DND-41 (cell line): ENCODE results near the gene MYL3.

Experiments used
- ATAC-seq: fragments of 200-7000 bp; cut with Tn5 transposase; 3 replicates; pipeline ENCODE4 v1.9.1; 2021; ENCODE audit warnings: low read depth; ENCODE audit not compliant: insufficient read depth
- DNase-seq: peaks from one replicate; pipeline ENCODE4 v3.0.0-alpha.2; 2020
- H2AFZ ChIP-seq: 2 replicates; pipeline ENCODE4 v1.6.0; 2012; ENCODE audit warnings: low read depth, low read length
- H3K27ac ChIP-seq: 2 replicates; pipeline ENCODE4 v1.5.1; 2012; ENCODE audit warnings: low read length, inconsistent platforms
- H3K27me3 ChIP-seq: fragments of 200-600 bp; sonication (generic); 2 replicates; pipeline ENCODE4 v1.6.0; 2012; ENCODE audit warnings: low read length, mild to moderate bottlenecking, inconsistent platforms; ENCODE audit not compliant: insufficient read depth, poor library complexity
- H3K36me3 ChIP-seq: 2 replicates; pipeline ENCODE4 v1.5.1; 2012; ENCODE audit warnings: low read length, inconsistent platforms; ENCODE audit not compliant: insufficient read depth
- H3K4me1 ChIP-seq: 2 replicates; pipeline ENCODE4 v1.5.1; 2012; ENCODE audit warnings: mild to moderate bottlenecking, low read length; ENCODE audit not compliant: insufficient read depth
- H3K4me2 ChIP-seq: 2 replicates; pipeline ENCODE4 v1.6.0; 2012; ENCODE audit warnings: mild to moderate bottlenecking, moderate library complexity, low read length, inconsistent platforms; ENCODE audit not compliant: insufficient read depth
- H3K4me3 ChIP-seq, 2 experiments: fragments of 200-600 bp in 1 of 2; shearing (Covaris generic) in 1 of 2; 2 replicates each; pipeline ENCODE4 v1.5.1; 2012 to 2016; ENCODE audit warnings: inconsistent platforms in 2 of 2, low read length in 2 of 2, mild to moderate bottlenecking in 2 of 2, low read depth in 1 of 2, moderate library complexity in 1 of 2
- H3K79me2 ChIP-seq: 2 replicates; pipeline ENCODE4 v1.6.0; 2012; ENCODE audit warnings: low read length, inconsistent platforms; ENCODE audit not compliant: insufficient read depth
- H3K9ac ChIP-seq: 2 replicates; pipeline ENCODE4 v1.6.0; 2012; ENCODE audit warnings: low read depth, mild to moderate bottlenecking, inconsistent platforms, low read length, moderate library complexity
- H3K9me3 ChIP-seq: 2 replicates; pipeline ENCODE4 v1.5.1; 2012; ENCODE audit warnings: low read length, moderate library complexity, mild to moderate bottlenecking, inconsistent platforms; ENCODE audit not compliant: insufficient read depth, severe bottlenecking
- H4K20me1 ChIP-seq: 2 replicates; pipeline ENCODE4 v1.6.0; 2012; ENCODE audit warnings: low read length; ENCODE audit not compliant: insufficient read depth
- CTCF ChIP-seq: IDR thresholded peaks from 2 replicates; pipeline ENCODE4 v1.5.1; 2012; ENCODE audit warnings: borderline replicate concordance, low read length, moderate library complexity, mild to moderate bottlenecking; ENCODE audit not compliant: poor library complexity, severe bottlenecking; ENCODE audit errors: extremely low read depth
- EZH2 ChIP-seq: IDR thresholded peaks from 3 replicates; pipeline ENCODE4 v1.6.1; 2012; ENCODE audit warnings: borderline replicate concordance, low read depth, mild to moderate bottlenecking, moderate library complexity, low read length, inconsistent platforms; ENCODE audit not compliant: severe bottlenecking

MYL3 gene

GRCh38 chr3:46882377-46883053, 19.3 kb upstream of the MYL3 start:
- no peak overlapping the region for H3K9ac ChIP-seq
- no peak overlapping the region for H3K4me2 ChIP-seq
- H3K36me3 ChIP-seq: no peaks in the 10 kb centered on the region
- no peaks in the 10 kb centered on the region for H4K20me1 ChIP-seq
- ATAC-seq (no peak), DNase-seq (no peak)
- no peaks in the 10 kb centered on the region for H3K79me2 ChIP-seq
- no peak overlapping the region for H3K4me3 ChIP-seq
- no peaks in the 10 kb centered on the region for H3K27me3 ChIP-seq
- TF ChIP-seq CTCF (no peak), EZH2 (no peak)
- H3K9me3 ChIP-seq: no peaks in the 10 kb centered on the region
- no peak overlapping the region for H3K27ac ChIP-seq
- H3K4me1 ChIP-seq: no peaks in the 10 kb centered on the region
- H2AFZ ChIP-seq: no peak overlapping the region

GRCh38 chr3:46881596-46882376, 18.5 kb upstream of the MYL3 start:
- H3K9ac ChIP-seq: no peak overlapping the region
- no peak for TF ChIP-seq CTCF
- TF ChIP-seq EZH2: no peak
- H3K4me2 ChIP-seq: no peak overlapping the region
- no peak overlapping the region for H2AFZ ChIP-seq
- H3K36me3 ChIP-seq: no peaks in the 10 kb centered on the region
- no peaks in the 10 kb centered on the region for H3K4me1 ChIP-seq
- no peaks in the 10 kb centered on the region for H4K20me1 ChIP-seq
- DNase-seq: no peak
- no peaks in the 10 kb centered on the region for H3K27me3 ChIP-seq
- H3K79me2 ChIP-seq: no peaks in the 10 kb centered on the region
- H3K27ac ChIP-seq: no peak overlapping the region
- H3K9me3 ChIP-seq: no peaks in the 10 kb centered on the region
- no peak overlapping the region for H3K4me3 ChIP-seq
- ATAC-seq: no peak

GRCh38 chr3:46880884-46881595, 17.8 kb upstream of the MYL3 start:
- no peak overlapping the region for H3K9ac ChIP-seq
- no peaks in the 10 kb centered on the region for H3K4me1 ChIP-seq
- no peak overlapping the region for H3K27ac ChIP-seq
- no peak for ATAC-seq
- no peaks in the 10 kb centered on the region for H3K27me3 ChIP-seq
- no peak for DNase-seq
- H3K4me2 ChIP-seq: no peak overlapping the region
- no peak overlapping the region for H3K4me3 ChIP-seq
- TF ChIP-seq EZH2 (no peak), CTCF (no peak)
- no peak overlapping the region for H2AFZ ChIP-seq
- H4K20me1 ChIP-seq: no peaks in the 10 kb centered on the region
- H3K9me3 ChIP-seq: no peaks in the 10 kb centered on the region
- H3K79me2 ChIP-seq: no peaks in the 10 kb centered on the region
- no peaks in the 10 kb centered on the region for H3K36me3 ChIP-seq
